CD4-positive, alpha-beta T cell treated with Interleukin-21 for 1 hour (primary cell): ENCODE results near the gene TXNL4A.
A peak's percentile ranks its signal among the peaks of the same experiment; 100 is the strongest.

Experiments used
- DNase-seq: peaks from one replicate; pipeline ENCODE4 v3.0.0-alpha.2; 2020

Gene TXNL4A

DNA sequence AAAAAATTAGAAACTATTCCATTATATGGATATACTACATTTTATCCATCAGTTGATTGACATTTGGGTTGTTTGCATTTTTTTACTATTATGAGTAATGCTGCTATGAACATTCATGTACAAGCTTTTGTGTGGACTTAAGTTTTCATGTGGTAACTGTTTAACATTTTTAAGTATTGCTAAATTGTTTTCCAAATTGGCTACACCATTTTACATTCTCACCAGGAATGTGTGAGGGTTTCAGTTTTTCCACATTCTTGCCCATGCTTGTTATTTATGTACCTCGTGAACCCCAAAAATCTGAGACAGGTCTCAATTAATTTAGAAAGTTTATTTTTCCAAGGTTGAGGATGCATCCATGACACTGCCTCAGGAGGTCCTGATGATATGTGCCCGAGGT is 3.1 kb upstream of the TXNL4A start:
- DNase-seq: no peak

DNA sequence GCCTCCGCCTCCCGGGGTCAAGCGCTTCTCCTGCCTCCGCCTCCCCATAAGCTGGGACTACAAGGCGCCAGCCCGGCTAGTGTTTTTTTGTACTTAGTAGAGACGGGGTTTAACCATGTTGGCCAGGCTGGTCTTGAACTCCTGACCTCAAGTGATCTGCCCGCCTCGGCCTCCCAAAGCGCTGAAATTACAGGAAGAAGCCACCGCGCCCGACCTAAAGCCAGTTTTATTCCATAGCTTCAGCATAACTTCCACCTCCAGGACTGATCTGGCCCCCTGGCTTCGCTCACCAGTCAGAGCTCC is 783 bp upstream of the TXNL4A start:
- DNase-seq: no peak

DNA sequence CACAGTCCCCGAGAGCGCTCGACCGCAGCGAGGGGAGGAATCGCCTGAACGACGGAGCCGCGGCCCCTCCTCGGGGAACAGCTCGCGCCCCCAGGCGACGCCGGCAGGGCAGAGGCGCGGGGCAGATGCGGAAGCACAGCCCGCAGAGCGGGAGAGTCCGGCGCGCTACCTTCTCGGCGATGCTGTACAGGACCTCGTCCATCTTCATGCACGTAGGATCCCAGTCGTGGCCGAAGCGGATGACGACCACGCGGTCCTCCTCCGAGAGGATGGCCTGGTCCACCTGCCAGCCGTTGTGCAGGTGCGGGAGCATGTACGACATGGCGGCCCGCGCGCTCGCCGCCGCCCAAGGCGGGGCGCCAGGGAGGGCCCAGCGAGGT is 302 bp downstream of the TXNL4A start:
- peak; percentile 63 for DNase-seq

DNA sequence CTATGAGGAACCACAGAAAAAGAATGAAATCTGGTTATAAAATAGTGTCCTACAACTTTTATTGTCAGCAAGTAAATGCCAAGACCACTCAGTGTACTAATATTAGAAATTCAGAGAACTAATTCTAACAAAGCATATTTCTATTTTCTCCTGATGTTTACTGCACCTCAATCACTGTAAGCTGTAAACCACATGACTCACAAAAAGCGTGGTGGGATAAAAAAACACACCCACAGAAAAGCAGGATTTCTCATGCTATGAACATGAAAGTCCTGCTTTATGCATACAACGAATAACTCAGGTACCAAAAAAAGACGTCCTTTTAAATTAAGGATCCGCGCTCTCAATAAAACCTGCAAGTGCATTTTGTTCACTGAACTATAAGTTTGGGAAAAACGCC is 797 bp downstream of the TXNL4A start:
- no peak for DNase-seq

DNA sequence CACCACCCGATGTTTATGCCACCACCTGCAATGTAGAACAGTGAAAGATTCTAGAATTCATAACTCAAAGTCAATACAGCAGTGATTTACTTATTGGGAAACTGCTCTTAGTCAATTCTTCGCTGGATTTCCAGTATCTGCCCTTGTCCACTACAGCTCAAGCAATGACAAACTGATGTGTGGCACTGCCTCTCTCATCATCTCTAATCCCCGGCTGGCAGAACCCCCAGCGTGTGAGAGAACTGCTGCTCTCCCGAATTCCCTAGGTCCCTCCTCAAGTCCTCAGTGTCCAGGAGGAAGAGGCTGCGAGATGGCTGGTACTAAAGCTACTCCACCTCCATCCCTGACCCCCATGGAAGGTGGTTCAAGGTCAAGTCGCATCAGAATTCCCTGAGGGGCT is 1.6 kb downstream of the TXNL4A start:
- no peak for DNase-seq

DNA sequence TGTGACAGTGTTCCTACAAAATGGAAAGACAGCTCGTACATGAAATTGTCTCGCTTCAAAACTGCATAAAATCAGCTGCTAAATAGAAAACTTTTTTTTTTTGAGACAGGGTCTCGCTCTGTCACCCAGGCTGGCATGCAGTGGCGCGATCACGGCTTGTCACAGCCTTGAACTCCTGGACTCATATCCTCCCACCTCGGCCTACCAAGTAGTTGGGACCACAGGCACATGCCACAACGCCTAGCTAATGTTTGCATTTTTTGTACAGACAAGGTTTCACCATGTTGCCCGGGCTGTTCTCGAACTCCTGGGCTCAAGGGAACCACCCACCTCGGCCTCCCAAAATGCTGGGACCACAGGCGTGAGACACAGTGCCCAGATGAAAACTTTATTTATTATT is 3.2 kb downstream of the TXNL4A start:
- DNase-seq: no peak

DNA sequence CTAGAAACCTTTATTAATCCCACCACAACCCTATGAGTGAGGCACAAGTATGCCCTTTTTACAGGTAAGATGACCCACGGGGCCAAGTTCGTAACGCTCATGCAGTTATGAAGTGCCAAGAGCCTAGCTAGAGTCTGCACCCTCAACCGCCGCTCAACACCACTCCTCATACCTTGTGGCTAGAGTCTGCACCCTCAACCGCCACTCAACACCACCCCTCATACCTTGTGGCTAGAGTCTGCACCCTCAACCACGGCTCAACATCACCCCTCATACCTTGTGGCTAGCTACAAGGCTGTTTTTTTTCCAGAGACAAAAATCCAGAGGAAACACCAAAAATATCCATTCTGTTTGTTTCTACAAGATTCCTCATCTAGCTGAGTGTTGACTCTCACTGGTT is 4.6 kb downstream of the TXNL4A start:
- peak; percentile 19 for DNase-seq

DNA sequence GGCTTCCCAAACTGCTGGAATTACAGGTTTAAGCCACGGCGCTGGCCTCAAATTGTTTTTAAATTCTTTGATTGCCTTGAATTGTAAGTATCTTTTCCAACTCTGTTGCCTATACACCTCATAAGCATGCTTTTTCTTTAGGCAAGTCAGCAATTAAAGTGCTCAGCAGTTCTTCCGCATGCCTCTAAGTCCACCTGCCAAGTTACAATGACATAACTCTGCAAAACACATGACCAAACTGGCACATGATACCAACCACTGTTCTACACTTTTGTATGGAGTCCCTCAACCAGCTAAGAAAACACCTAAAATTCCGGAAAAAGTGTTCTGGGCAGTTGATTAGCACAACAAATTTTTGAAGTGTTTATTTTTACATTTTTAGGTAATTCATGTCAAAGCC is 5.1 kb downstream of the TXNL4A start:
- no peak for DNase-seq

DNA sequence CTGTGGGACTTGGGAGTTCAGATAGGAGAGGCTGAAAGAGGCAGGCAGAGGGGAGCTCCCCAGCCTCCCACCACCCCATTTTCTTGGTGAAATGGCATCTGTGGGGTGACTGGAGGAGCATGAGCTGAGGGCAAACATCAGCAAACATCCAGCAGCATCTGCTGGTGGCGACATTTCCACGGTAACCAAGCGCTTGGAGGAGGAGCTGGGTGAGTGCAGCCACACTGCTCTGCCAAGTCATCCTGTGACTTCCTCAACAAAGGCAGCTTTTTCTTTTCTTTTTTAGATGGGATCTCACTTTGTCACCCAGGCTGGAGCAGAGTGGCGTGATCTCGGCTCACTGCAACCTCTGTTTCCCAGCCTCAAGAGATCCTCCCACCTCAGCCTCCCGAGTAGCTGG is 5.6 kb downstream of the TXNL4A start:
- no peak for DNase-seq

DNA sequence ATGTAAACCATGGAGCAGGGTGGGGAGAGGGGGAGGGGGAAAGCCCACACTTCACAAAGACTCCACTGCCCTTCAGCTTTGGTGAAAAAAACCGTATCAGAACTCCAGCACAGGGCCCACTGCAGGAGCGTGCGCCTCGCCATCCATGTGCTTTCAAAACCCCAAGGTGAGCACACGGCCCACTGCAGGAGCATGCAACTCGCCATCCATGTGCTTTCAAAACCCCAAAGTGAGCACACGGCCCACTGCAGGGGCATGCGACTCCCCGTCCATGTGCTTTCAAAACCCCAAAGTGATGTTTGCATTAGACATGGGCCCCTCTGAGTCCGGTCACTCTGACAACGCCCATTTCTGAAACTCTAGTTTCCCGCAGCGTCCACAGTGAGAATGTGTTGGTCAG is 7.8 kb downstream of the TXNL4A start:
- no peak for DNase-seq

DNA sequence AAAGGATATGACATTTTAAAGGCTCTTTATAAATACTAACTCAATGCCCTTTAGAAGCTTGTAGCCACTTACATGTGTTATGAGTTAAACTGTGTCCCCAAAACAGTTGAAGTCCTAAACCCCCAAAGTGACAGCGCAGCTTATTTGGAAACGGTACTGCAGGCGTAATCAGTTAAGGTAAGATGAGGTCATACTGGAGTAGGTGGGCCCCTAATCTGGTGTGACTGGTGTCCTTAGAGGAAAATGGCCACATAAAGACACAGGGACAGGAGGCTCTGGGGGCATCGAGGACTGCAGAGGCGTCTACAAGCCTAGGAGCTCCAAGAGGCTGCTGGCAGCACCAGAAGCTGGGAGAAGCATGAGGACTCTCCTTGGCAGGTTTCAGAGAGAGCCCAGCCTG is 8.5 kb downstream of the TXNL4A start:
- DNase-seq: no peak

DNA sequence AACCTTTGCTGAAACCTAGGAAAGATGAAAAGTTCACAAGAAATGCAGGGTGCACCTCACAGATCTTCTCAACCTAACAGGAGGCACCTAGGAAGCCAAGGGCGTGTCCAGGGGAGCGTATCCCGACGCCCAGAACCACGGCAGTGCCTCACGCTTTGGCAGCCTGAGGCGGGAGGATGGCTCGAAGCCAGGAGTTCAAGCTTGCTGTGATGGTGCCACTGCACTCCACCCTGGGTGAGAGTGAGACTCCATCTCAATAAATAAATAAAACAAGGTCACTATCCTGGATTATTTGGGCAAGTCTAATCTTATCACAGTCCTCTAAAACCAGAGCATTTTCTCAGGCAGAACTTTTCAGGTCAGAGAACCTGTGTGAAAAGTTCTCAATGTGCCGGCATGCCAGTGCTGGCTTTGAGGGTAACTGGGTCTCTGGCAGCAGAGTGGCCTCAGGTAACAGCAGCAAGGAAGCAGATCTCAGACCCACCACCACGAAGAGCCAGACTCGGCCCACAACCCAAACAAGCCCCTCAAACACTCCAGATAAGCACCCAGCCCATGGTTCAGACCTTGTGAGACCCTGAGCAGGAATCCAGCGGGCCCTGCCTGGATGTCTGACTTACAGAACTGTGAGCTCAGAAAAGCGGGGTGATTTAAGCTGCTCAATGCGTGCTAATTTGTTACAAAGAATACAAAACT is 12.2 kb downstream of the TXNL4A start:
- DNase-seq: no peak

DNA sequence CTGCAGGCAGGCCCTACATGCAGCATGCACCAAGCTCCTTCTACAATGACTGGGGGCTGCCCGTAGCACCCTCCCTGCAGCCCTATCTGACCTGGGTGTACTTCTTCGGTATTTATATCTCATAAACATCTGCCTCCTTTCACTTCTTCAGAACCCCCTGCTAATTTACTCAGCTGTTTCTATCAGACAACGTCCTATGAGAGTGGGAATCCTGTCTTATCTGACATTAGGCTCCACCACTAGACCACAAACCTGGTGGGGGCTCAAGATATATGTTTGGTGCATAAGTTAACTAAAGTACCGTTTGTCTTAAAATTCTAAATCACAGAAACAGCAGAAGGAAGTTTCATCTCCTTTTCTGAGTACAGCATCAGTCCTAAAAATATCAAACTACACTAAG is 13.3 kb downstream of the TXNL4A start:
- DNase-seq: no peak

DNA sequence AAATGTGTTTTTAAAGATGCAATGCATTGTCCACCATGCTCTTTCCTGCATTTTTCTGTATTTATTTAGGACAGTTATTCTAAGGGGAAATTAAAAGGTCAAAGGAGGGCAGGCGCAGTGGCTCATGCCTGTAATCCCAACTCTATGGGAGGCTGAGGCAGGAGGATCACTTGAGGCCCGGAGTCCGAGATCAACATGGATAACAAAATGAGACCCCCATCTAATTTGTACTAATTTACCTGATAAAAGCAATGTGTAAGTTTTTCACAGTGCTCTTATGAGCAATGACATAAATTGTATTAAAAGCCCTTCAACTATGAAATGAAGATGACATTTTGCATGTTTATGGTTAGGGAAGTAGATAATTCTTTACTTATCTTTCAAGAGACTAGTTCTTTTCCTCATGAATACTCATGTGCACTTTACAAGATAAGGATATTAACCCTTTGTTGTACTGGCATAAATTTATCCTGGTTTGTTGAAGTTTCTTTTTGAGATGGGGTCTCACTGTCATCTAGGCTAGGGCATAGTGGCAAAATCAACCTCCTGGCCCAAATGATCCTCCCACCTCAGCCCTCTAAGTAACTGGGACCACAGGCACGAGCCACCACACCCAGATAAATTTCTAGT is 14.2 kb downstream of the TXNL4A start:
- no peak for DNase-seq

DNA sequence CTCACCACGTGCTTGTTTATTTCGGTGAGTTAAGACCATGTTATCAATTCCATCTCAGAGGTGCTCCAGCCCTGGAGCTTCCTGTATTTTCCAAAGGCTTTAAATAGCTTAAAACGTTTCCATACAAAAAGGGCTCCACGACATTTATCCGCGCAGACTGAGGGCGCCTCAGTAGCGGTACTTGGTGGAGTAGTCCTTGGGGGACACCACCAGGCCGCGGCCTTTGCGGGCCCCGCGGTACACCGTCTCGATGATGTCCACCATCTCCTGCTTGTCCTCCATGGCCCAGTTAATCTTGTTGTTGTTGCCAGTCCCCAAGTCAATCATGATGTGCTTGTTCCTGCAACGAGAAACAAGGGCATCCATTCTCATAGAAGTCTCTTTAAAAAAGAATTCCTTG is 14.8 kb downstream of the TXNL4A start:
- no peak for DNase-seq

DNA sequence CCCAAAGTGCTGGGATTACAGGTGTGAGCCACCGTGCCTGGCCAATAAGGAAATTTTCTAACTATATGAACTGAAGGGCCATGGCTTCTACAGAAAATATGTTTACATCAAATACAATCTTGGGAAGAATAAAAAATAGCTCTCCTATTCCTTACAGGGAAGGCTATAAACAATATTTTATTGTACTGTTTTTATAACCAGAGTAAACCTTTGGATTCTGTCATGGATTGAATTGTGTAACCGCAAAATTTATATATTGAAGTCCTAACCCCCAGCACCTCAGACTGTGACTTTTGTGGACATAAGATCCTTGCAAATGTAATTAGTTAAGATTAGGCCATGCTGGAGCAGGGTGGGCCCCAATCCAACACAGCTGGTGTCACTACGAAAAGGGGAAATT is 15.6 kb downstream of the TXNL4A start:
- no peak for DNase-seq

DNA sequence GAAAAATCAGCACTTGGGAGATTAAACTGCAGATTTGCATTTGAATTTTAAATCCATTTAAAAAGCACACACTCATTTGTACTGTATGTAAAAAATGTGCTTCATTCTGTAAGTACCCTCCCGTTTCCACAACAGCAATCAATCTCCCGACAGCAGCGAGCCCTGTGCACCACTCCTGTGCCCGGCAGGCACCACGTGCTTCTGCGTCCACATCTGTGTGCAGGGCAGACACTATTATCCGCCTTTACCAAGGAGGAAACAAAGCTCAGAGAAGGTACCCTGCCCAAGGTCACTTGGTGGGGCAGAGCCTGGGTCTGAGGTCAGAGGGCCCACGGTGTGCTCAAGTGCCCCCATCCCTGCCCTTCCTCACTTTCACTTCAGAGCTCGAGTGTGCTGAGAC is 16.4 kb downstream of the TXNL4A start:
- no peak for DNase-seq

DNA sequence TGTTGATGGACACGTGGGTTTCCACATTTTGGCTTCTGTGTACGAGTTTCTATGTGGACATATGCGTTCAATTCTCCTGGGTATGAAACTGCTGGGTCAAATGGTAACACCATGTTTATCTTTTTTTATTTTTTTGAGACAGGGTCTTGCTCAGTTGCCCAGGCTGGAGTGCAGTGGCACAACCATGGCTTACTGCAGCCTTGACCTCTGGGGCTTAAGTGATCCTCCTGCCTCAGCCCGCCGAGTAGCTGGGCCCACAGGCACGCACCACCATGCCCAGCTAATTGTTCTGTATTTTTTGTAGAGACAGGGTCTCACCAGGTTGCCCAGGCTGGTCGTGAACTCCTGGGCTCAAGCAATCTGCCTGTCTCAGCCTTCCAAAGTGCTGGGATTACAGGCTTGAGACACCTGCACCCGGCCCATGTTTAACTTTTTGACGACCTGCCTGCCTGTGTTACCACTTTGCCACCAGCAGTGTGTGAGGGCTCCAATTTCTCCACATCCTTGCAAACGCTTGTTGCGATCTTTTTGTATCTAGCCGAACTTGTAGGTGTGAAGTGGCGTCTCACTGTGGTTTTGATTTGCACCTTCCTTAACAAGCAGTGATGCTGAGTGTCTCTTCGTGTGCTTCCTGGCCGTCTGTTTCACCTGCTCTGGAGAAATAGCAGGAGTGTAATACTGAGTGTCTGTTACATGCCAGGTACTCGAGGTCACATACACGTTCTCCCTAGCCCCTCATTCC is 17.0 kb downstream of the TXNL4A start:
- DNase-seq: no peak

DNA sequence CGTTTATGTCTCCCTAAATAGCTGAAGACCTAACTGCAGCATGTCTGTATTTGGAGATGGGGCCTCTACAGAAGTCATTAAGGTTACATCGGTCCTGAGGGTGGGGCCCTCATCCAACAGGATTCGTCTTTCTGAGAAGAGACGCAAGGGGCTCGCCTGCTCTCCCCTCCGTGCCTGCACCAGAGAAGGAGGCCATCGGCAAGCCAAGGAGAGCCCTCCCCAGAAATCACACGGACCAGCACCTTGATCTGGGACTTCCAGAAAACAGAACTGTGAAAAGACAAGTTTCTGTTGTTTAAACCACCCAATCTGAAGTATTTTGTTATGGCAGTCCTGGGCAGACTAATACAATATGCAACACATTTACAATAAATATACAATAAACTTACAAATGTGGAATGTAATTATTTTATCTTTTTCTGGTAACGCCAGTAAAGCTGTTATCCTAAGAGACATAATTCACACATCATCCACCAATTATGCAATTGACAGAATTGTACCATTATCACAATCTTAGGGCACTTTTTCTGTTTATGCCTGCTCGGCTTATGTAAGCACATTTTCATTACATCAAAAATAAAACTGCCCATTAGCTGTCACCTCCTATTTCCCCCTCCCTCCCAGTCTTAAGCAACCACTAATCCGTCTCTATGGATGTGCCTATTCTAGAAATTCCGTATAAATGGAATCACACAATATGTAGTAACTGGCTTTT is 17.8 kb downstream of the TXNL4A start:
- no peak for DNase-seq

DNA sequence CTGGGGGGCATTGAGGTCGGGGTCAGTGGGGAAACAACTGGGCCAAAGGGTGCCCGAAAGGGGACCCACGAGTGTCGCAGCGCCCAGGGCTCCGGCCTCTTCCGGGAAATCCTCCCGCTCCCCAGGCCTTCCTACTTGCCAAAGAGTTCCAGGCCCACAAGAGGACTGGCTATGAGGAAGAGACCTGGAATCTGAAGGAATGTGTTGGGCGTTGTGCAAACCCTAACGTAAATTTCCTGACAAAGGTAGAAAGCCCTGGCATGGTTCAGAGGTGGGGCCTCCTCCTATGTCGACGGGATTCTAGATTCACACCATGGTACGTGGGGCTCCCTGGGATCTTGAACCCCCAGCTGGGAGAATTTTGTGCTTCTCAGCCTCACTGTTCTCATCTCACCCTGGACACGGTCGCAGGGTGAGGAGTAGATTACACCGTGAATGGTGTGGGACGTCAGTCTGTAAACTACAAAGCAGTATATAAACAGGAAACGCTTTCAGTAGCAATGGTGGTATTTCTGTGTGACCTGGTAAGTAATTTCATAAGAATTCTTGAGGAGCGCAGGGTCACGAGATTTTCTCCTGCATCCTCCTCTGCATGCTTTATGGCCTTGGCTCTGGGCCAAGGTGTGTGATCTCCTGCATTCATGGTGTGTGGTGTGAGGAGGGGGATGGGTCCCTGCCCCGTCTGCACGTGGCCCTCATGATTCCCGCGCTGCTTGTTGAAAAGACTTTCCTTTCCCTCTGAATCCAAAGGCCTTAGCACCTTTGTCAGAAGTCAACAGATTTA is 23.1 kb downstream of the TXNL4A start:
- no peak for DNase-seq

DNA sequence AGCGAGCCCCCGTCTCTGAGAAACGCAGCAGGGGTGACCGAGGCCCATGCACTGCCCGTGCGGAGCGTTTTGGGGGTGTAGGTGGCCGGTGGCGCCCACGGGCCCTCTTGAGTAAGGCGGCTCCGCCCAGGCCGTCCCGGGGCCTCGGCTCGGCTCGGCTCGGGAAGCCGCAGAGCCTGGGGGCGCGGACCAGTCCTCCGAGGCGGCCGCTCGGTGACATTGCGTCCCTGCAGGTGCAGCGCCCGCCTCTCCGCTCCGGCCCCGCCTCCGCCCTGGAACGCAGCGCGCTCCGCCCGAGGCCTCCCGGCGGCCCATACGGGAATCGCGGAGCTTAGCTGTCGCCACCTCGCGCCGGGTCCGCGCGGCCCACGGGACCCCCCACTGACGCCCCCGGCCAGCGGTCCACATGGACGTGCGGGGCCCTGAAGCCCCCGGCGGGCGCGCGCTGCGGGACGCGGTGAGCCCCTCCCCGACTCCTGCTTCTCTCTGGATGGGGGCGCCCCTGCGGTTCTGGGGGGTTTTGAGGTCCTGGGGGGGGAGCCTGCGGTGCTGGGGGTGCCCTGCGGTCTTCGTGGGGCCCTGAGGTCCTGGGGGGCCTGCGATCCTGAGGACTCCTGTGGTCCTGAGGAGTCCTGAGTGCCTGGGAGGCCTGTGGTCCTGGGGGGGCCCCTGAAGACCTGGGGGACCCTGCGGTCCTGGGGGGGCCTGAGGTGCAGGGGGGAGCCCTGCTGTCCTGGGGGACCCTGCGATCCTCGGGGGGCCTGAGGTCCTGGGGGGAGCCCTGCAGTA is 23.8 kb downstream of the TXNL4A start, which contains the start of gene HSBP1L1:
Gene HSBP1L1 (plus strand): TSS at position 314 of the 789 bp plus-strand sequence. CDS start 93 bp downstream, at position 407.
- DNase-seq: peak; percentile 70

DNA sequence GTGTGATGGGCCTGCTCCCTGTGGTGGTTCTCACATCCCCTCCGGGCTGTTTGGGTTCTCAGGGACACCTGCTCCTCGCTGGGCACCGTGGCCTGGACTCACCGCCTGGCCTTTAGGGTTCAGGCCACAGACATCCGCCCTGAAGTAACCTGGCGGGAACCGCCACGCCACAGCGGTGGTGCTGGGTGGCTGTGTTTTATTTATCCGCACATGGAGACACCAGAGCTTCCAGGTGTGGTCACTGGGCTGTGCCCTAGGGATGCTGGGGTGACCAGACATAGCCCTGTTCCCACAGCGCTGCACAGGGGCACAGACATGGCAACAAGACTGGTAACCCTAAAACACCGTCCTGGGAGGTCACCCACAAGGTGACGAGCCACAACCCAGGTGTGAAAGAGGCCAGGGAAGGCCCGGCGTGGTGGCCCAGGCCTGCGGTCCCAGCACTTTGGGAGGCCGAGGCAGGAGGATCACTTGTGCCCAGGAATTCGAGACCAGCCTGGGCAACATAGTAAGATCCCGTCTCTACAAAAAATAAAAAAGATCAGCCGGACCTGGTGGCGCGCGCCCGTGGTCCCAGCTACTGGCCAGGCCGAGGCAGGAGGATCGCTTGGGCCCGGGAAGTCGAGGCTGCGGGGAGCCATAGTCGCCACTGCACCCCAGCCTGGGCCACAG is 24.6 kb downstream of the TXNL4A start:
- no peak for DNase-seq
